GM18511 (cell line): Measurements from ENCODE around the gene ARRB2.

ENCODE experiments used
- ATAC-seq: cut with Tn5 transposase; IDR thresholded peaks from one replicate; pipeline ENCODE4 v1.9.1; 2021; ENCODE audit warnings: mild to moderate bottlenecking, moderate library complexity; ENCODE audit not compliant: unreplicated experiment

Gene ARRB2

GRCh38 chr17:4748686-4749085 is 38.3 kb downstream of the ARRB2 start:
- no peak for ATAC-seq

DNA sequence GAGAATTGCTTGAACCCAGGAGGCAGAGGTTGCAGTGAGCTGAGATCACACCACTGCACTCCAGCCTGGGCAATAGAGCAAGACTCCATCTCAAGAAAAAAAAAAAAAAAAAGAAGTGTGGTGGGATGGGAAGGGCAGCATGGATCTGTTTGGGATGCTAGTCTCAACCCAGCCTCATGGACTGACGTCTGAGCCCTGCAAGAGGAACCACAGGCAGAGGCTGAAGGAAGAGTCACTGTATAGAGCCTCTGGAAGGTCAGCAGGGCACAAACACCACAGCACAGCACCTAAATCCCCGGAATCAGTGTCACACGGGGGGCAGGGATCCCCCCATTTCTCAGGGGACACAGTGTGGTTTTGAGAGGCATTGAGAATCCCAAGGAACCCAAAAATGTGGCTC is 40.2 kb downstream of the ARRB2 start:
- no peak for ATAC-seq

GRCh38 chr17:4751932-4752331 is 41.5 kb downstream of the ARRB2 start:
- no peak for ATAC-seq

DNA sequence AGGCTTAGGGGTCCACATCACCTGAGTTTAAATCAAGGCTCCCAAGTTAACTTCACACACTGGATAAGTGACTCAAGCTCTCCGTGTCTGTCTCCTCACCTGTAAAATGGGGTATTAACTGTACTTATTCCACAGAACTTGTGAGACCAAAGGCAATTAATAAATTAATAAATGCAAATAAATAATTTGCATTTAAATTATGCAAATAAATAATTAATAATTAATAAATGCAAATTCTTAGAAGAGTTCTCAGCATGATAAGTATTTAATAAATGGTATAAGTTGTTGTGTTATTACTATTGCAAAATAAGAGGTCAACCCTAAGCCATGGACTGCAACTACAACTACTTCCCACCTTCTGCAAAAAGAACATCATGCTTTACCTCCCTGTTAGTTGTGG is 43.0 kb downstream of the ARRB2 start:
- no peak for ATAC-seq

DNA sequence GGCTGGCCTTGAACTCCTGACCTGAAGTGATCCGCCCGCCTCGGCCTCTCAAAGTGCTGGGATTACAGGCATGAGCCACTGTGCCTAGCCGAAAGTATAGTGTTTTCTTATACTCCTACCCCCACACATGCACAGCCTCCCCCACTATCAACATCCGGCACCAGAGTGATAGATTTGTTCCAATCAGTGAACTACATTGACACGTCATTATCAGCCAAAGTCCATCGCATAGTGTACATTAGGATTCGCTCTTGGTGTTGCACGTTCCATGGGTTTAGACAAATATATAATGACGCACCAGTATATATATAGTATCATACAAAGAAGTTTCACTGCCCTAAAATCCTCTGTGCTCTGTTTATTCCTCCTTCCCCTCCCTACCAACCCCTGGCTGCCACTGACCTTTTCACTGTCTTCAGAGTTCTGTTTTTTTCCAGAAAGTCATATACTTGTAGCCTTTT is 49.4 kb downstream of the ARRB2 start:
- no peak for ATAC-seq

DNA sequence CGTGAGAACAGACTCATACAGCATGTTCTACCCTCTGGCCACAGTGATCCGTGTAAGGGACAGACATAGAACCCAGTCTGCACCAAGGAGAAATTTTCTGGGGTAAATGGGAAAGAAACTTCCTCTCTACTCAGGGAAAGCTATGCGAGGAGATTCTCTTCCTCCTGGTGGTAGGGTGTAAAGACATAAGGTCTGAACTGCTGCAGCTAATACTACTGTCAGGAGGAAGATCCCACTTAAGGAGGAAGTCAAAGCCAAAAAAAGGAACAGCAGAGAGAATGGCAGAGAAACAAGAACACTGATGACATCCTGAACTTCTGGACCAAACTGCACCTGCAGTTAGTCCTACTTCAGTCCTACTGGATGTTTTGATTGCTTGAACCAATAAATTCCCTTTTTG is 54.2 kb downstream of the ARRB2 start:
- no peak for ATAC-seq

- no peak for ATAC-seq
These were observed 55.8 kb downstream of the ARRB2 start for GRCh38 chr17:4766201-4766600.

GRCh38 chr17:4766723-4767122 is 56.3 kb downstream of the ARRB2 start:
- no peak for ATAC-seq

DNA sequence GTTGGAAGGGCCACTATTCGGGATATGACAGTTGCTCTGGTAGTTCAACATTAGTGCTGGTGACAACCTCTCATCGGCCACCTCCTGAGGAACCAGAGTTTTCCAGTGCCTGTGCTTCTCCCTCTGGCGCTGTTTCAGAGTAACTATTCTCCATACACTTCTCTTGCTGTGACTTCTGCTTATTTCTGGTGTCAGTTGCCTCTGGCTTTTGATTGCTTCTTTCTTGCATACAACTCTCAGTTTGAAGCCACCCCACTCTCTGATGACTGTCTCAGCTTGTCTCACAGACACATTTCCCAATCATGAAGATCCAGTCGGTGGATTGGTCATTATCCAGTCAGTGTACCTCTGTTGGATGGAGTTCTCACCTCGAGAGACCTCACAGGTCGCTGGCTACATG is 57.9 kb downstream of the ARRB2 start:
- ATAC-seq = no peak

DNA sequence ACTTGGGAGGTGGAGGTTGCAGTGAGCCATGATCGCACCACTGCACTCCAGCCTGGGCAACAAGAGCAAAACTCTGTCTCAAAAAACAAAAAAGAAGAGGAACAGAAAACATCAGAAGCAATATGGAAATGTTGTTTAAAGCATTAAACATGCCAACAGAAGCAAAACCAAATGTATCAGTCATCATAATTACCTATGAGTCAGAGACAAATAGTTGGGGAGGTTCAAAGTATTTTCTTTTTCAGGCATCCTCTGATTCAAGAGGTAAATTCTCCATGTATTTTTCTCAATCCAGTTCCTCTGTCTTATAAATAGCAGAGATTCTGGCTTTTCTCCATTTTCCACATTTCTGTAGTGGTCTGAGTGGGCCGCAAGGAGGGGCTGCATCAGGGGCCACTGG is 59.2 kb downstream of the ARRB2 start:
- ATAC-seq = no peak
